HEK293 (cell line): ENCODE data around the gene SLC39A11.

ENCODE experiments used
- TSHZ1 ChIP-seq: fragments of 450-650 bp; formaldehyde crosslinking; IDR thresholded peaks from 2 replicates; pipeline ENCODE4 v1.5.1; 2016; ENCODE audit warnings: missing biosample characterization, missing genetic modification characterization, borderline replicate concordance
- ZBTB17 ChIP-seq: fragments of 450-650 bp; formaldehyde crosslinking; IDR thresholded peaks from 2 replicates; pipeline ENCODE4 v1.5.1; 2016; ENCODE audit warnings: missing biosample characterization, missing genetic modification characterization
- ZBTB20 ChIP-seq: fragments of 450-650 bp; formaldehyde crosslinking; IDR thresholded peaks from 2 replicates; pipeline ENCODE4 v1.5.1; 2016; ENCODE audit warnings: missing biosample characterization, missing genetic modification characterization
- ZBTB21 ChIP-seq: fragments of 450-650 bp; formaldehyde crosslinking; IDR thresholded peaks from 2 replicates; pipeline ENCODE4 v1.5.1; 2017; ENCODE audit warnings: missing biosample characterization, missing genetic modification characterization
- ZNF174 ChIP-seq: fragments of 450-650 bp; formaldehyde crosslinking; IDR thresholded peaks from 2 replicates; pipeline ENCODE4 v1.5.0; 2017; ENCODE audit warnings: missing biosample characterization, mild to moderate bottlenecking, missing genetic modification characterization
- ZNF266 ChIP-seq: fragments of 450-650 bp; formaldehyde crosslinking; IDR thresholded peaks from 2 replicates; pipeline ENCODE4 v1.5.1; 2016; ENCODE audit warnings: missing biosample characterization, missing genetic modification characterization, low read depth

DNA sequence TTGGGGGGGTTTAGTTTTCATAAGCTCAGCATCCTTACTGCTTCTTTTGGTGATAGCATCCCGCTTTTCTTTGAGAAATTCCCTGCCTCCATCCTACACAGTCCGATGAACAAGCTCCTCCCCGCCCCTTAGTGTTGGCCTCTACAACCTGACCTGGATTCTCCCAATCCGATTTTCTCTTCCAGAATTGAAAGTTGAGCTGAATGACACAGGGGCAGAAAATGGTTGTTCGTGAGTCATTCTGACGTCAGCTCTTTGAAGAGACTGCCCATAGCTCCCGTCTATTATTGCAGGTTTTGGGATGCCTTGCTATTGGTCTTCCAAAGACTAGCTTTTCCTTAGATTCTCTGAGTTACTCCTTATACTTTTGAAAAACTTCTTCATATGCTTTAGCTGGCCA lies 279.7 kb downstream of the SLC39A11 start:
- no peak for TF ChIP-seq TSHZ1
- no peak for TF ChIP-seq ZBTB21 (tag by site-specific recombination)
- no peak for TF ChIP-seq ZNF266 (tag by site-specific recombination)
- no peak for TF ChIP-seq ZBTB20 (tag by site-specific recombination)
- TF ChIP-seq ZBTB17 (tag by site-specific recombination), result no peak
- TF ChIP-seq ZNF174 (tag by site-specific recombination), result no peak
